Fibroblast of the aortic adventitia (primary cell): Measurements from ENCODE around the gene ETV6. TPM values are rescaled to one million over a fixed set of nuclear protein-coding genes. Genes with fewer than 3 reads are reported as not detected.

Source experiments
- DNase-seq: peaks from one replicate; pipeline ENCODE4 v3.0.0-alpha.2; 2010; ENCODE audit warnings: low read depth
- H3K4me3 ChIP-seq: 2 replicates; pipeline ENCODE4 v1.5.1; 2011; ENCODE audit warnings: low read depth, mild to moderate bottlenecking, control low read depth, low read length, moderate library complexity
- total RNA-seq: library from RNA; depleted of rRNA; stranded (reverse); fragments of >200 nt; gene quantifications from 2 replicates; pipeline ENCODE4 v1.2.3, GENCODE V29; 2012; ENCODE audit warnings: low replicate concordance
- TF ChIP-seq, protein P1 (sequence below): IDR thresholded peaks from 2 replicates; pipeline ENCODE4 v1.5.1; 2011; ENCODE audit warnings: mild to moderate bottlenecking, low read length, control low read depth, inconsistent platforms; ENCODE audit not compliant: insufficient read depth

ETV6 gene
- total RNA-seq, 1 donor, result 6.1 TPM

- peak; percentile 99 for DNase-seq
- TF ChIP-seq, protein P1, sequence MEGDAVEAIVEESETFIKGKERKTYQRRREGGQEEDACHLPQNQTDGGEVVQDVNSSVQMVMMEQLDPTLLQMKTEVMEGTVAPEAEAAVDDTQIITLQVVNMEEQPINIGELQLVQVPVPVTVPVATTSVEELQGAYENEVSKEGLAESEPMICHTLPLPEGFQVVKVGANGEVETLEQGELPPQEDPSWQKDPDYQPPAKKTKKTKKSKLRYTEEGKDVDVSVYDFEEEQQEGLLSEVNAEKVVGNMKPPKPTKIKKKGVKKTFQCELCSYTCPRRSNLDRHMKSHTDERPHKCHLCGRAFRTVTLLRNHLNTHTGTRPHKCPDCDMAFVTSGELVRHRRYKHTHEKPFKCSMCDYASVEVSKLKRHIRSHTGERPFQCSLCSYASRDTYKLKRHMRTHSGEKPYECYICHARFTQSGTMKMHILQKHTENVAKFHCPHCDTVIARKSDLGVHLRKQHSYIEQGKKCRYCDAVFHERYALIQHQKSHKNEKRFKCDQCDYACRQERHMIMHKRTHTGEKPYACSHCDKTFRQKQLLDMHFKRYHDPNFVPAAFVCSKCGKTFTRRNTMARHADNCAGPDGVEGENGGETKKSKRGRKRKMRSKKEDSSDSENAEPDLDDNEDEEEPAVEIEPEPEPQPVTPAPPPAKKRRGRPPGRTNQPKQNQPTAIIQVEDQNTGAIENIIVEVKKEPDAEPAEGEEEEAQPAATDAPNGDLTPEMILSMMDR, result no peak
- no peak overlapping the region for H3K4me3 ChIP-seq
Measured at GRCh38 chr12:11705010-11705409, 55.5 kb downstream of the ETV6 start.

DNA sequence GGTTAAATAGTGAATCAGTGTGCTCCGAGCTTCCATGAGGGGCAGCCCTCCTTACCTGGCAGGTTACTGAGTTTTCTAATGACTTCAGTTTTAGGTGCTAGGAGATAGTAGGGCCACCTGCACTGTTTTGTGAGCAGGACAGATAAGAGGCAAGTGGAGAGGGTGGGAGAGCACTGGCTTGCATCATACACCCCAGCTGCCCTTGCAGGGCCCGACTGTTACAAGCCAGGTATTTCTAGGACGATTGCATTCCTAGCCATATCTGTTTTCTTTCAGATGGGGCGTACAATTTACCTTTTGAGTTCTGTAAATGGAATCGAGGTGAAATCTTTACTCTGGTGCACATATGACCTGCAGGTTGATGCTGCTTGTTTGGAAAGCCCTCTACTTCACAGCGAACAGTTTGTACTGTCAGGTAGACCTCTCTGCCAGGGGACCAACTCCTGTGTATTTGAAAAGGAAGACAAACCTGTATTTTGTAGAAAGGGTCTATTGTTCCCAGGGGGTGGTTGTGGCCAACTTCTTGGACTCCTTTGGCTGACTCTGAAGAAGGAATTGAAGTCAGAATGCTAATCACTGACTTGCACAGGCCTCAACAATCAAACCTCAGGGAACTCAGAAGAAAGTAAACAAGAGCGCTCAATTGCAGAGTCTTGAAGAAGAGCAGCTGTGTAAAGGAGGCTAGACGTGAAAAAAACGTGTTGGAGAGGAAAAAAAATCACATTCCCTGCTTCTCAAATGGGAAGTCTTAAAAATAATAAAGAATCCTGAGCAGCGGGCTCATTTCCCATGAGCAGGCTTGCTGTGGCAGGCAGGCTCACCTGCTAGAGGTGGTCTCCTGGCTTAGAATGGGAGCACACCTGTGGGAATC, 57.3 kb downstream of the ETV6 start:
- H3K4me3 ChIP-seq, result no peak overlapping the region
- no peak for DNase-seq
- TF ChIP-seq, protein P1, result no peak

- TF ChIP-seq, protein P1, result no peak
- H3K4me3 ChIP-seq, result no peak overlapping the region
- DNase-seq, result no peak
Measured at GRCh38 chr12:11707535-11707934, 58.1 kb downstream of the ETV6 start.

DNA sequence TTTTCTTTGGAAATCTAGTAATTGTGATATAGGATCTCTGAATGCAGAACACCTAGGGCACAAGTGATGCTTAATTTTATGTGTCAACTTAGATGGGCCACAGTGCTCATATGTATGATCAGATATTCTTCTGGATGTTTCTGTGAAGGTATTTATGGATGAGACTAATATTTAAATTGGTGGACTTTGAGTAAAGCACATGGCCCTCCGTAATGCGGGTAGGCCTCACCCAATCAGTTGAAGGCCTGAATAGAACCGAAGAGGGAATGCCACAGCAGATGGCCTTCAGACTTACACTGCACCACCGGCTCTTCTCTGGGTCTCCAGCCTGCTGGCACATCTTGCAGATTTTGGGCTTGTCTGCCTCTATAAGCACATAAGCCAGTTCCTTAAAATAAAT, 60.0 kb downstream of the ETV6 start:
- DNase-seq, result no peak
- H3K4me3 ChIP-seq, result no peak overlapping the region
- TF ChIP-seq, protein P1, result no peak

- no peak for DNase-seq
- no peak overlapping the region for H3K4me3 ChIP-seq
- TF ChIP-seq, protein P1, result no peak
Measured at GRCh38 chr12:11710431-11710830, 61.0 kb downstream of the ETV6 start.

DNA sequence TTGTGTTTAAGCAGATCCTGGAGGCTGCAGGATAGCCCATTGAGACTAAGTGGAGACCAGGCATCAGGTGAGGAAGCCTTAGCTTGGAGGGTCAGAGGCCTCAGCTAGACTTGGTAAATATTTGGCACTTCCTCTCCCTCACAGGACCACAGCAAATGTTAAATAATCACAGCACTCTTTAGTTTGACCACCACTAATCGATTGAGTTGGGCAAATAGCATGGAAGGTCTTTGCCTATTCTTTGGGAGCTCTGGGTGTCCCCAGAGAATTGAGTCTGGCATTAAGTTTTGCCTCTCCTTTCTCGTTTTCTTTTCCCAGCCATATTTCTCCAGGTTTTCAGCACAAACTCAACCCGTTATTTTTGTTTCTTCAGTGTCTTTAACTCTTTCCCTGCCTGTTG, 61.4 kb downstream of the ETV6 start:
- DNase-seq, result no peak
- TF ChIP-seq, protein P1, result no peak
- H3K4me3 ChIP-seq, result no peak overlapping the region
